HG03159 (cell line): ENCODE results near the gene CD22.

Source experiments
- ATAC-seq: cut with Tn5 transposase; IDR thresholded peaks from one replicate; pipeline ENCODE4 v1.9.1; 2021; ENCODE audit warnings: mild to moderate bottlenecking, moderate library complexity; ENCODE audit not compliant: unreplicated experiment

The CD22 gene

DNA sequence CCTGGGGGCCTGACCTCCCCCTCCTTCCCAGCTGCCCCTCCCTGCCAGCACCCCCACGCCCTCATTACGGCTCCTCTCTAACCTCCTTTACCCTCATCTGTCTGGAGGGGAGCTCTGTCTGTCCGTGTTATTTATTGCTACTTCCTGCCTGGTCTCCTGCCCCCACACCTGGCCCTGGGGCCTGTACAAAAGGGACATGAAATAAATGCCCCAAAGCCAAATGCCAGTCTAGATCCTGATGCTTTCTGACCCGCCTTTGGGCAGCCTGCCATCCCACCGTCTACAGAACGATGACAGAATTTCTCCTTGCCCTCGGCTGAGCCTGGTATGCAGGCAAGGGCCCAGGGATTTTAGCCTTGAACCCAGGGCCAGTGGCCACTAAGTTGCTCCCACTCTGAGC, 15.4 kb upstream of the CD22 start:
- ATAC-seq = no peak

DNA sequence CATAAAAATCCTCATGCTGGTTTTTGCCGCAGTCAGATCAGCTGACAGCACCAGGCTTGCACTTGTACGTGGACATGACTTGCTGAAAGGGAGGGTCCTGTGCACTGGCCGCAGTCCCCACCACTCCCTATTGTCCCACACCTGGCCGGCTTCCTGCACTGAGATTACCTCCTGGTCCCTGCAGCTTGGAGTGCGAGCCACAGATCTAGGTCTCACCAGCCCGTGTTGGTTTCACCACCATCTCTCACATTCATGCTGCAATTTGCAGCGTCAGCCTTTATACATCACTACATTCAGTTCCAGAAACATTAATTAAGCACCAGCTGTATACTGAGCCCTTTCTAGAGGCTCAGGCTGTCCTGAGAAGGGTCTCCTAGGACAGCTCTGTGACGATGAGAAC, 15.0 kb upstream of the CD22 start:
- no peak for ATAC-seq

DNA sequence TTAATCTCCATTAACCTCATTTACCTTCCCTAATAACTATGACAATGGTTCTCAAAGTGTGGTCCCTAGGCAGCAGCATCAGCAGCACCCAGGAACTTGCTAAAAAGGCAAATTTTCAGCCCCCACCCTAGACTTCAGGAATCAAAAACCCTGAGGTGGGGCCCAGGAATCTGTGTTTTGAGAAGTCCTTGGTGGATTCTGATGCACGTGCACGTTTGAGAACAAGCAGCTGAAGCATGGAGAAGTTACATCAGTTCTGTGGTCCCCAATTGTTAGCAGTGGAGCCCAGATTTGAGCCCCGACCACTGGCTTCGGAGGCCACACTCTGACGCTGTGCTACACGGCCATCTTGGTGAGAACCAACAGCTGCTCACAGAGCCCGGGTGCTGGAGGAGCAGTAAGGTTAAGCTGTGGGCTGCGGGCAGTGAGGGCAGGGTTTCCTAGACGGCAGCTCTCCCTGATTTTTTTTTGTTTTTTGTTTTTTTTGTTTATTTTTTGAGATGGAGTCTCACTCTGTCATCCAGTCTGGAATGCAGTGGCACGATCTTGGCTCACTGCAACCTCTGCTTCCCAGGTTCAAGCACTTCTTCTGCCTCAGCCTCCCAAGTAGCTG, 14.0 kb upstream of the CD22 start:
- ATAC-seq = no peak

- ATAC-seq = no peak
Observed at GRCh38 chr19:35315883-35316282, 13.1 kb upstream of the CD22 start.

DNA sequence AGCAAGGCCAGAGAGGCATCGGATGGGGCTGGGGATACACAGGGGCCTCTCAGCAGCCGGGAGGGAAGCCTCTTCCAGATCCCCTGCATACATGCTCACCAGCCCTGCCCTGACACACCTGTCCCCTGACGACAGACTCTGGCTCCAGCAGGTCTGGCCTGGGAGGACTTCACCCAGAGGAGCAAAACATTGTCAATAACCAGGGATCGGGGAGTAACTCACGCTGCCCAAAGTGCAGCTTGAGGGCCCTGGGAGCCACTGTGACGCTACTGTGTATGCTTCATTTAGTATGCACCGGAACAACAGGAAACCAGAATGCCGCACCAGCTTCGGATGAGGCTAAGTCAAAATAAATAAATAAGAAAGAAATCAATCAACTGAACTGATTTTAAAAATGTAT, 12.4 kb upstream of the CD22 start:
- ATAC-seq = no peak

DNA sequence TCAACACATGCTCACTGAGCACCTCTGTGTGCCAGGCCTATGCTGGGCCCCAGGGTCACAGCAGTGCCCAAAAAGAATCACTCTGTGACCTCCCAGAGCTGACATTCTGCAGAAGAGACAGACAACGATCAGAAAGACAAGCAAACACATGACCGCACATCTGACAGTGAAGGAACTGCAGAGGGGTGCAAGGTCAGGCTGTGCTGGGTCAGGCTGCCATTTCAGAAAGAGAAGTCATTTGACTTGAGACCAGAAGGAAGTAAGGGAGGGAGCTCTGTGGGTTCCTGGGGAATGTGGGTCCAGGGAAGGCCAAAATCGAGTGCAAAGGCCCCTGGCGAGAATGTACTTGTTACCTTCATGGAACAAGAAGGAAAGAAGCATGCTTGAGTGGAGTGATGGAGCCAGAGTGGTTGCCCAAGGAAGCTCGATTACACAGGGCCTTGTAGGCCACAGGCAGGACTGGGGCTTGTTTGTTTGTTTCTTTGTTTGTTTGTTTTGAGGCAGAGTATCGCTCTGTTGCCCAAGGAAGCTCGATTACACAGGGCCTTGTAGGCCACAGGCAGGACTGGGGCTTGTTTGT, 11.4 kb upstream of the CD22 start:
- no peak for ATAC-seq

DNA sequence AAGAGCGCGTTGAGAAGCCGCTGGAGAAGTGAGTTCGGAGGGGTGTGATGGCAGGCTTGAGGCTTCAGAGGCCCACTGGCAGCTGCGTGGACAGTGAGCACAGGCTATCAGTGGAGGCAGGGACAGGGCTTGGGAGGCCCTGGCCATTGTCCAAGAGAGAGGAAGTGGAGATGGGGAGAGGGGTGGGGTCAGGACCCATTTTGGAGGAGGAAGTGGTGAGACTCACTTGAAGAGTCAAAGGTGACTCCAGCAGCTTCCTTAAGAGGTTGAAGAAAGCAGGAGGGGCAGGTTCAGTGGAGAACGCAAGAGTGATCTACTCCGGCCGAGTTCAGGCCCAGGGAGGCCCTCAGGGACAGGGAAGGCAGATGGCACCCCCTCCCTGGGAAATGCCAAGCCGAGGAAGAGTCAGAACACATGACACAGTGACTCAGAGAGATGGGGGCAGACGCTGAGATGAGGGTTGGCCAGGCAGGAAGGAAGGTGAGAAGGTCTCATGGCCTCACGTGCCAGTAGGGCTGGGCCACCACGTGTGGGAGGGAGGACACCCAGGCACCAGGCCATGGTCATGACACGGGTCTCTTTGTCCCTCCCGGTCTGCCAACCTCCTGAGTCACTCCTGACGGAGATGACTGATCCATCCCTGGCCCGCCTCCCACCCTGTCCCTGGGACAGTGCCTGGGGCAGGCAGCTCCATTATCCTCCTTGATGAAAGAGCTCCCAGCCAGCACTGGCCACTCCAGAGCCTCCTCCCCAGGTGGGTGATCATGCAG, 10.1 kb upstream of the CD22 start:
- no peak for ATAC-seq

- ATAC-seq = no peak
Observed at GRCh38 chr19:35320065-35320713, 8.8 kb upstream of the CD22 start.

GRCh38 chr19:35321291-35321690, 7.7 kb upstream of the CD22 start:
- no peak for ATAC-seq

- ATAC-seq = no peak
Observed at GRCh38 chr19:35322014-35322413, 7.0 kb upstream of the CD22 start.

DNA sequence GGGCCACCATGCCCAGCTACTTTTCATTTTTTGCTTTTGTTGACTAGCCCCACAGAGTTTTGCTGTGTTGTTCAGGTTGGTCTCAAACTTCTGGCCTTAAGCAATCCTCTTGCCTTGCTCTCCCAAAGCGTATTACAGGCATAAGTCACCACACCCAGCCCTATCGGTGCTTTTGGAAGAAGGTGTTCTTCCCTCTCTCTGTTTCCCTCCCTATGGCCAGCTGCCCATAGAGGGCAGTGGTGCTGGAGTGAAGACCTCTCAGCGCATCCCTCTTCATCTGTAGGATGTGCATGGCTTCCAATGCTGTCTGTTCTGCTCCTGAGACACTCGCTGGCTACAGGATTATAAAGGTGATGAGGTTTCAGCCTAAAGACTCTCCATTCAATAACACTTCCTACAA, 1.3 kb upstream of the CD22 start:
- no peak for ATAC-seq

GRCh38 chr19:35329323-35329722, 336 bp downstream of the CD22 start:
- ATAC-seq = no peak

- ATAC-seq = peak; percentile 54
Observed at GRCh38 chr19:35330475-35330874, 1.5 kb downstream of the CD22 start.

DNA sequence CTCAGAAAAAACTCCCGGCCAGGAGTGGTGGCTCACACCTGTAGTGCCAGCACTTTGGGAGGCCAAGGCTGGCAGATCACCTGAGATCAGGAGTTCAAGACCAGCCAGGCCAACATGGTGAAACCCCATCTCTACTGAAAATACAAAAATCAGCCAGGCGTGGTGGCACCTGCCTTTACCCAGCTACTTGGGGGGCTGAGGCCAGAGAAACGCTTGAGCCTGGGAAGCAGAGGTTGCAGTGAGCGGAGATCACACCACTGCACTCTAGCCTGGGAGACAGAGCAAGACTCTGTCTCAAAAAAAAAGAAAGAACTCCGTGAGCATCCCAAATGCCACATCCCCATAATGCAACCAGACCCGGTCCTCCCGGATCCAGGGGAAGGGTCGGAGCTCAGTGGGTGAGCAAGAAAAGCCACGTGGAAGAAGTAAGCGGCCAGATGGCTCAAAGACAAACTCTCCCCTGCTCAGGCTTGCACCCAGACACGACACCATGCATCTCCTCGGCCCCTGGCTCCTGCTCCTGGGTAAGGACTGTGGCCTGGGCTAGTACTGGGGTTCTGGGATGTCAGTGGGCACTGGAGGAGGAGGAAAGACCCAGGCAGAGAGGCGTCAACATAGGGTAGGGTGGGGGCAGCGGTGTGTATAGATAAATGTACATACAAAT, 2.7 kb downstream of the CD22 start:
- no peak for ATAC-seq

GRCh38 chr19:35332817-35333216, 3.8 kb downstream of the CD22 start:
- ATAC-seq = no peak

GRCh38 chr19:35334144-35334753, 5.3 kb downstream of the CD22 start:
- no peak for ATAC-seq

DNA sequence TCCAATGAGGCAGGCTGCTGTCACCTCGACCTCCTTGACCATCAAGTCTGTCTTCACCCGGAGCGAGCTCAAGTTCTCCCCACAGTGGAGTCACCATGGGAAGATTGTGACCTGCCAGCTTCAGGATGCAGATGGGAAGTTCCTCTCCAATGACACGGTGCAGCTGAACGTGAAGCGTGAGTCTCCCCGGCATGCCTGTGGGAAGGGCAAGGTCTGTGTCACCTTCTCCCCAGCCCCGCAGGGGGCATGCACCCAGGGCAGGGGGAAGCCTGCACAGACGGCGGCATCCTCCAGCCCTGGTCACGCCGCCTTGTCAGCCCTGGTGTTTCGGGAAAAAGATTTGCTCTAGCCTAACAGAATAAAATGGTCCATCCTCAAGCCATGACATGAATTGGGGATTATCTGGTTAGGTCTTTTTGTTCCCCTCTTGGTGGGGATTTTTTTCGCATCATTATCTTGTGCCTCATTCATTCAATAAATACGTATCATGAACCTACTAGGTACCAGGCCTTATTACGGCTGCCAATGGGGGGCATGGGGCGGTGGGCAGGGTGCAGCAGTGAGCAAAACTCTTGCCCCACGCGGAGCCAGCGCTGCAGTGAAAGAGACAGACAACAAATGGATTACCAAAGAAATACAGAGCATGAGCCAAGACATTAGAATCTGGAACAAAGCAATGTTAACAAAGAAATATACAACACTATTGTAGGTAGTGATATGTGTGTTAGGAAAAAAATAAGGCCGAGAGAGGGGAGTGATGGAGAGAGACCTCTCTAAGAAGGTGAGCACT, 7.4 kb downstream of the CD22 start:
- no peak for ATAC-seq

DNA sequence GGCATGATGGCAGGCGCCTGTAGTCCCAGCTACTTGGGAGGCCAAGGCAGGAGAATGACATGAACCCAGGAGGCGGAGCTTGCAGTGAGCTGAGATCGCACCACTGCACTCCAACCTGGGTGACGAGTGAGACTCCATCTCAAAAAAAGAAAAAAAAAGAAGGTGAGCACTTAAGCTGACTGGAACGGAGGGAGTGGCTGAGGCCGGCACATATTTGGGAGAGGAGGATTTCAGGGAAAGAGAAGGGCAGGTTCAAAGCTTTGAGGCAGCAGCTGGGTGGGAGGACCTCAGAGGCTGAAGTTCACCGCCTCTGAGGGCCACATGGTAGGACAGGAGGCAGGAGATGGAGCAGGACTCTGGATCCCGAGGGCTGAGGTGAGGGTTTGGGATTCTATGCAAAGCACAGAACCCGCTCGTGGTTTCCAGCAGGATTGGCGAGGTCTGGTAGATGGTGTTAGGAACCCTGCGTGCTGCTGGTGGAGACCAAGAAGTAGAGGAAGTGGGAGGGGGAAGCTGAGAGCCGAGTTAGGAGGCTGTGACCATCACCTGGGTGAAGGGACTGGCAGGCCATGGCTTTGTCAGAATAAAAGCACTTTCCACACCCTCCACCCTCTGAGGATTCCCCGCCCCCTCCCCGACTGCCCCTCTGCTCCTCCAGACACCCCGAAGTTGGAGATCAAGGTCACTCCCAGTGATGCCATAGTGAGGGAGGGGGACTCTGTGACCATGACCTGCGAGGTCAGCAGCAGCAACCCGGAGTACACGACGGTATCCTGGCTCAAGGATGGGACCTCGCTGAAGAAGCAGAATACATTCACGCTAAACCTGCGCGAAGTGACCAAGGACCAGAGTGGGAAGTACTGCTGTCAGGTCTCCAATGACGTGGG, 8.4 kb downstream of the CD22 start:
- ATAC-seq = no peak

- no peak for ATAC-seq
Observed at GRCh38 chr19:35337984-35338296, 9.0 kb downstream of the CD22 start.
